BE2C (cell line): Measurements from ENCODE around the gene COPE.

Experiments used
- DNase-seq: peaks from one replicate; pipeline ENCODE4 v3.0.0-alpha.2; 2020
- H3K27me3 ChIP-seq: fragments of 250-450 bp; sonication (Bioruptor Pico); 2 replicates; pipeline ENCODE4 v1.5.1; 2020; ENCODE audit warnings: mild to moderate bottlenecking
- H3K36me3 ChIP-seq: fragments of 250-450 bp; sonication (Bioruptor Pico); 2 replicates; pipeline ENCODE4 v1.5.1; 2020; ENCODE audit warnings: mild to moderate bottlenecking
- H3K4me1 ChIP-seq: fragments of 250-450 bp; sonication (Bioruptor Pico); 2 replicates; pipeline ENCODE4 v1.5.1; 2020
- H3K4me3 ChIP-seq: 2 replicates; pipeline ENCODE4 v1.5.1; 2011; ENCODE audit warnings: low read depth, low read length
- H3K9me3 ChIP-seq: fragments of 250-450 bp; sonication (Bioruptor Pico); 2 replicates; pipeline ENCODE4 v1.5.1; 2020
- TF ChIP-seq, protein P1 (sequence below): IDR thresholded peaks from 2 replicates; pipeline ENCODE4 v1.5.1; 2012; ENCODE audit warnings: mild to moderate bottlenecking, low read depth, low read length

COPE gene

DNA sequence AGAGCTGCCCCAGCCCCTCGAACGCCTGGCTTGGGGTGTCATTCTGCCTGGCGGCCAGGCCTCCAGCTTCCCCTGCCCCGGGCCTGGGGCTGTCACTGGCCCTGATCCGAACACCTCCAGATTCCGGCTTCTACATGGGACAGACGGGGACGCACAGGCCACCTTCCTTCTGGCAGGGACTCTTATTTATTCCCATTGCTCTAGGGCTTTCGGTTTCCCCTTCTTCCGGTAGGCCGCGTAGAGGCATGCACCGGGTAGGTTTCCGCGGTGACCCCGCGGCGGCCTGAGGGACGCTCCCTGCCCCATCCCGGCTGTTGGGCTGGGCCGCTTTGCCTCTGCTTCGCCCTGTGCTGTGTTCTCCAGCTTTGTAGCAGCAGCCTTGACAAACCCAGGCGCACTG is 51.4 kb downstream of the COPE start:
- H3K27me3 ChIP-seq = no peaks in the 10 kb centered on the region
- no peaks in the 10 kb centered on the region for H3K9me3 ChIP-seq
- H3K36me3 ChIP-seq = peaks cover 48% of the 10 kb centered on the region
- DNase-seq = no peak
- H3K4me3 ChIP-seq = no peak overlapping the region
- H3K4me1 ChIP-seq = peaks cover 6% of the 10 kb centered on the region; the same call in 1 of the 2 replicates
- TF ChIP-seq, protein P1, sequence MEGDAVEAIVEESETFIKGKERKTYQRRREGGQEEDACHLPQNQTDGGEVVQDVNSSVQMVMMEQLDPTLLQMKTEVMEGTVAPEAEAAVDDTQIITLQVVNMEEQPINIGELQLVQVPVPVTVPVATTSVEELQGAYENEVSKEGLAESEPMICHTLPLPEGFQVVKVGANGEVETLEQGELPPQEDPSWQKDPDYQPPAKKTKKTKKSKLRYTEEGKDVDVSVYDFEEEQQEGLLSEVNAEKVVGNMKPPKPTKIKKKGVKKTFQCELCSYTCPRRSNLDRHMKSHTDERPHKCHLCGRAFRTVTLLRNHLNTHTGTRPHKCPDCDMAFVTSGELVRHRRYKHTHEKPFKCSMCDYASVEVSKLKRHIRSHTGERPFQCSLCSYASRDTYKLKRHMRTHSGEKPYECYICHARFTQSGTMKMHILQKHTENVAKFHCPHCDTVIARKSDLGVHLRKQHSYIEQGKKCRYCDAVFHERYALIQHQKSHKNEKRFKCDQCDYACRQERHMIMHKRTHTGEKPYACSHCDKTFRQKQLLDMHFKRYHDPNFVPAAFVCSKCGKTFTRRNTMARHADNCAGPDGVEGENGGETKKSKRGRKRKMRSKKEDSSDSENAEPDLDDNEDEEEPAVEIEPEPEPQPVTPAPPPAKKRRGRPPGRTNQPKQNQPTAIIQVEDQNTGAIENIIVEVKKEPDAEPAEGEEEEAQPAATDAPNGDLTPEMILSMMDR = no peak

DNA sequence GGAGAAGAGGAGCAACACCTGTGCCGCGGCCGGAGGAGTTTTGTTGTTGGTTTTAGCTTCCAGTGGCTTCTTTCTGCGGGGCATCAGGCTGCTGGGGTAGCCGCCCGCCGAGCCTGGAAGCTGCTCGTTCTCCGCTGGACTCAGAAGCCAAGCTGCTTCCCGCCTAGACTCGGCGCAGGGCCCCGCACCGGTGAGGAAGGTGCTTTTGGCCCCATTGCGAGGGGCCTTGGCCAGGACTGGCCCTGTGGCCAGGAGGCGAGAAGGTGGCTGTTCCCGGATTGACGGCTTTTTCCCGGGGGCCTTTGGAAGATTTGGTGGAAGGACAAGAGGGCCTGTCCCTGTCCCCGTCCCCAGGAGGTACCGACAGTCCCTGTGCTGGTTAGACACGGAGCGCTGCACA is 52.0 kb downstream of the COPE start:
- Histone ChIP-seq H3K4me3 (no peak overlapping the region), H3K9me3 (no peaks in the 10 kb centered on the region), H3K4me1 (peaks cover 6% of the 10 kb centered on the region; the same call in 1 of the 2 replicates), H3K36me3 (peaks cover 51% of the 10 kb centered on the region), H3K27me3 (no peaks in the 10 kb centered on the region)
- DNase-seq = no peak
- TF ChIP-seq, protein P1 = no peak

DNA sequence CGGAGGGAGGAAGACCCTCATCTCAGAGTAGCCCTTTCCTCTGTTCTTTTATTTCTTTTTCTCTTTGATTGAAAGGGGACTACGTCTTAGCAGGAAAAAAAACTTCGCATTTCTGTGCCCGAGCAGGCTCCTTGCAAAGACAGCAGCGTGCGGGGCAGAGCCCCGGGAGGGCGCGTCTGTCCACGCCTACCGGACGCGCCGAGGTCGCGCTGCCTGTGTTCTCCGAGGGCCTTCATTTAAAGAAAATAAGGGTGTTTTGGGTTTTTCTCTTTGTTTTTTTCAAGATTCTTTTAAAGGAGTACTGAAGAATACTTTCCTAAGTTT is 52.4 kb downstream of the COPE start:
- H3K4me3 ChIP-seq = no peak overlapping the region
- DNase-seq = no peak
- TF ChIP-seq, protein P1 = no peak

DNA sequence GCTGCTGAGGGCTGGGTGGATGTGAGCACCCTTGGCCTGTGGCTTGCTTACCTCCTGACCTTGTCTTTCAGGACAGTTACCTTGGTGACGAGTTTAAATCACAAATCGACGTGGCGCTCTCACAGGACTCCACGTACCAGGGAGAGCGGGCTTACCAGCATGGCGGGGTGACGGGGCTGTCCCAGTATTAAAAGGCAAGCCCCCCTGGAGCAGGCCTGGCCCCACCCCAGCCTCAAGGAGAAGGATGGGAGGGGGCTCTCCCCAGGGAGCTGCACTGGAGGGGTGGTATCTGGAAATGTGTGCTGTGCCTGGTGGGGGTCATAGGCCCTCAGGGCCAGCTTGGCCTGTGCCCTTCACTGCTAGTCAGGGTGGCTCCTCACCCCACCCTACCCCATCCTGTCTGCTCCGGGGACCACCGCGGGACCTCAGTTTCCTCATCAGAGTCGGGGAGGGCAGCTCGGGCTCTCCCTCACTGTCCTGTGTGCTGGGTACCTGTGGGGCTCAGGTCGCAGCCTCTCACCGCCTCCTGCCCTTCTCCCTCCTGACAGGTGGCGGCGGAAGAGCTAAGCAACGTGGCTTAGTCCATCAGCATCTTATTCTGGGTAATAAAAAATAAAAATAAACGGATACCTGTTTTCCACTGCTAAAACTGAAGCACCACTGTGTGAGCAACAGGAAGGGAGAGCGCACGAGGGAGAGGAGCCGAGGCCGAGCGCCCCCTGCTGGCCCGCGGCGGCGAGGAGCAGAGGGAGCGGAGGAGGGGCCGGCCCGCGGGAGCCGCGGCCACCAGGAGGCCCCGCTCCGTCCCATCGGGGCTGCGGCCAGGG is 53.0 kb downstream of the COPE start:
- no peaks in the 10 kb centered on the region for H3K27me3 ChIP-seq
- H3K4me1 ChIP-seq = peaks cover 6% of the 10 kb centered on the region; the same call in 1 of the 2 replicates
- H3K9me3 ChIP-seq = no peaks in the 10 kb centered on the region
- no peak overlapping the region for H3K4me3 ChIP-seq
- peak; percentile 80 for DNase-seq
- H3K36me3 ChIP-seq = peaks cover 61% of the 10 kb centered on the region
- TF ChIP-seq, protein P1 = peak; percentile 89

More for the DNA sequence above, 52.4 kb downstream of the COPE start:
- no peaks in the 10 kb centered on the region for H3K9me3 ChIP-seq
- H3K4me1 ChIP-seq = peaks cover 6% of the 10 kb centered on the region; the same call in 1 of the 2 replicates
- H3K27me3 ChIP-seq = no peaks in the 10 kb centered on the region
- H3K36me3 ChIP-seq = peaks cover 55% of the 10 kb centered on the region

DNA sequence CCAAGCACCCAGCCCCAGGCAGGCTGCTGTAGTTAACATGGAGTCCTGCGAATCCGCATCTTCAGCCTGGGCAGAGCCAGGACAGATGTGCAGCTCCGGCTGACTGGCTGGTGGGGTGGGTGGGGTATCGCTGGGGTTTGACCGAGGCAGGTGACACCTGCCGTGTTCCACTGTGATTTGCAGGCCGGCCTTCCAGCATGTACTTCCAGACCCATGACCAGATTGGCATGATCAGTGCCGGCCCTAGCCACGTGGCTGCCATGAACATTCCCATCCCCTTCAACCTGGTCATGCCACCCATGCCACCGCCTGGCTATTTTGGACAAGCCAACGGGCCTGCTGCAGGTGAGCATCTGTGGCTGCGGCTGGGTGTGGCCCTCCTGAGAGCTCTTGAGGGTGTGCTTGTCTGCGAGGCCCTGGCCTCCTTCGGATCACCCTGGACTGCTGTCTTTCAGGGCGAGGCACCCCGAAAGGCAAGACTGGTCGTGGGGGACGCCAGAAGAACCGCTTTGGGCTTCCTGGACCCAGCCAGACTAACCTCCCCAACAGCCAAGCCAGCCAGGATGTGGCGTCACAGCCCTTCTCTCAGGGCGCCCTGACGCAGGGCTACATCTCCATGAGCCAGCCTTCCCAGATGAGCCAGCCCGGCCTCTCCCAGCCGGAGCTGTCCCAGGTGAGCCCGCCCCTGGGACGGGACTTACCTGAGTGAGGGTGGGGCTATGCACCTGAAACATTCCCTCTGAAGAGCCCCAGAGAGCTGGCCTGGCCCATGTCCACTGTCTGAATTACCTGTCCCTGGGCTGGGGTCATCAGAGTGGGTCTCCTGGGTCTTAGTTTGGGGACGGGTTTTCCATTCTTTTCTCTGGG is 53.8 kb downstream of the COPE start:
- H3K9me3 ChIP-seq = no peaks in the 10 kb centered on the region
- TF ChIP-seq, protein P1 = no peak
- H3K36me3 ChIP-seq = peaks cover 69% of the 10 kb centered on the region
- no peaks in the 10 kb centered on the region for H3K27me3 ChIP-seq
- H3K4me3 ChIP-seq = no peak overlapping the region
- peaks cover 6% of the 10 kb centered on the region; the same call in 1 of the 2 replicates for H3K4me1 ChIP-seq
- DNase-seq = no peak
